GM20431 (cell line): Measurements from ENCODE around the gene RASIP1.

ENCODE experiments used
- in situ Hi-C: fragments of 300-500 bp; cut with MseI, MboI; formaldehyde crosslinking; loops from one replicate; pipeline ENCODE4 v1.15.0; 2020; ENCODE audit warnings: low sequenced_read_pairs; ENCODE audit not compliant: unreplicated experiment

The RASIP1 gene

DNA sequence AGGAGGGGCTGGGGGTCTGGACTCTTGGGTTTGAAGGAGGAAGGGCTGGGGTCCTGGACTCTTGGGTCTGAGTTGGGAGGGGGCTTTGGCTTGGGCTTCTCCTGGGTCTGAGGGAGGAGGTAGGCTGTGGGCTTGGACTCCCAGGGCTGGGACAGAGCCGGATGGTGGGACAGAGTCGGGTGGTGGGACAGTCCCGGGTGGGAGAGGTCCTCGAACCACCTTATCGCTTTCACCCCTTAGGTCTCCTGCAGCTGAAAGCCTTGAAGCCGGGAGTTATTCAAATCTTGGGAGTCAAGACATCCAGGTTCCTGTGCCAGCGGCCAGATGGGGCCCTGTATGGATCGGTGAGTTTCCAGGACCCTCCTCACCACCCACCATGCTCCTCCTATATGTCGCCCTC lies 16.3 kb upstream of the RASIP1 start:
- in situ Hi-C loops = no loop called here

GRCh38 chr19:48756212-48756611 lies 15.8 kb upstream of the RASIP1 start:
- in situ Hi-C loops = no loop called here

DNA sequence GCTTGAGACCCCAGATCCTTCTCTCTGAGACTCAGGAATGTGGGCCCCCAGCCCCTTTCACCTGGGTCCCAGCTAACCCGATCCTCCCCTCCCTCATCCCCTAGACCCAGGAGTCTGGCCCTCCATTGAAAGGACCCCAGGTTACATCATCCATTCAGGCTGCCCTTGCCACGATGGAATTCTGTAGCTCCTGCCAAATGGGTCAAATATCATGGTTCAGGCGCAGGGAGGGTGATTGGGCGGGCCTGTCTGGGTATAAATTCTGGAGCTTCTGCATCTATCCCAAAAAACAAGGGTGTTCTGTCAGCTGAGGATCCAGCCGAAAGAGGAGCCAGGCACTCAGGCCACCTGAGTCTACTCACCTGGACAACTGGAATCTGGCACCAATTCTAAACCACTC lies 15.4 kb upstream of the RASIP1 start:
- in situ Hi-C loops = no loop called here

DNA sequence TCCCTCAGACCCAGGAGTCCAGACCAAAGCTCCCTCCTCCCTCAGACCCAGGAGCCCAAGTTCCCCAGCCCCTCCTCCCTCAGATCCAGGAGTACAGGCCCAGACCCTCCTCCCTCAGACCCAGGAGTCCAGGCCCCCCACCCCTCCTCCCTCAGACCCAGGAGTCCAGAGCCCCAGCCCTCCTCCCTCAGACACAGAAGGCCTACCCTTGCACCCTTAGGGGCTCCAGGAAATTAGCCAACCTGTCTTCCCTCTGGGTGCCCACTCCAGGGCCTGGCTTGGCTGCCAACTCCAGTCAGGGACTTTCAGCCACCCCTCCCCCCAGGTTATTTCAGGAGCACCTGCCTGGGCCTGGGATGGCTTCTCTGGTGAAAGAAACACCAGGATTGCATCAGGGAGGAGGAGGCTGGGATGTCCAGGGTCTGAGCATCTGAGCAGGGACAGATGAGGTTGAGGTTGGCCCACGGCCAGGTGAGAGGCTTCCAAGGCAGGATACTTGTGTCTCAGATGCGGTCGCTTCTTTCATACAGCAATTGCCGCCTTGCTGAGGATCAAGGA lies 14.8 kb upstream of the RASIP1 start, which contains the start of gene FGF21:
FGF21 (plus strand) TSS at position 441 of the 558 bp plus-strand sequence. CDS start 713 bp downstream, outside the sequence.
- in situ Hi-C loops = no loop called here

DNA sequence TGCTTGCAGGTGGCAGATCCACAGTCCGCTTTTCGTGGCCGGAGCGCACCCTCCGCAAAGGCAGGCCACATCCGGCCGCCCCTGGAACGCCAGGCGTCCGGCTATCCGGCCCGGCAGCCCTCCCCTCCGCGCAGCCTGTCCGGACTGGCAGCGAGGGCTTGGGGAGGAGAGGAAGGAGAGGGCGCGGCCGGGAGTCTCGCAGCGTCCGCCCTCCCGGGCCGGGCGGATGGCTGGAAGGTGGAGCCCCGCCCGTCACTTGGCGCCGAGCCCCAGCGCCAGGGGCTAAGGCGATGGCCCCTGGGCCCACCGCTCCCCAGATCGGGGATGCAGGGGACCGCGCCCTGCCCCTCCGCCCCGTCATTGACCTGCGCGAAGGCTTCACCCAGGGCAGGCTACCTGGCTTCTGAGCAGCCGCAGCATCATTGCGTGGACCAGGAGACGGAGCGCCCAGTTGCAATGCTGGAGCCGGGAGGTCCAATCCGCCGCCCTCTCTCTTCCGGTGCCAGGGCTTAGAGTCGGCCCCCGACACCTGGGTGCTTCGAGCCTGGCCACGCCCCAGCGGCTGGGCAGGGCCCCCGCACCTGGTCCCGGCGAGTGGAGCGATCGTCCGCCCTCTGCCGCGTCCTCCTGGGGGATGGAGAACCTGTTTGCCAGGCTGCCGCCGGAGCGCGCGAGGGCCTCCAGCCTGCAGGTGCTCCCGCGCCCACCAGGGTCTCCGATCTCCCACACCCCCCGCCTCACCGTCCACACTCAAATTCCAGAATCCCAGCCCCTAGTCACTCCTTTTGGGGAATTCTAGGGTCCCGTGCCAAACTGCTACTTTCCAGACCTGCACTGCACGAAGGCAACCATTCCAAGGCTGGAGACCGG lies 12.3 kb upstream of the RASIP1 start, which contains the start of gene FUT1:
FUT1 (minus strand) TSS at position 146 of the 870 bp plus-strand sequence. CDS start 1,360 bp downstream, outside the sequence.
- in situ Hi-C loops = no loop called here

GRCh38 chr19:48751845-48752495 lies 11.6 kb upstream of the RASIP1 start:
- in situ Hi-C loops = no loop called here

DNA sequence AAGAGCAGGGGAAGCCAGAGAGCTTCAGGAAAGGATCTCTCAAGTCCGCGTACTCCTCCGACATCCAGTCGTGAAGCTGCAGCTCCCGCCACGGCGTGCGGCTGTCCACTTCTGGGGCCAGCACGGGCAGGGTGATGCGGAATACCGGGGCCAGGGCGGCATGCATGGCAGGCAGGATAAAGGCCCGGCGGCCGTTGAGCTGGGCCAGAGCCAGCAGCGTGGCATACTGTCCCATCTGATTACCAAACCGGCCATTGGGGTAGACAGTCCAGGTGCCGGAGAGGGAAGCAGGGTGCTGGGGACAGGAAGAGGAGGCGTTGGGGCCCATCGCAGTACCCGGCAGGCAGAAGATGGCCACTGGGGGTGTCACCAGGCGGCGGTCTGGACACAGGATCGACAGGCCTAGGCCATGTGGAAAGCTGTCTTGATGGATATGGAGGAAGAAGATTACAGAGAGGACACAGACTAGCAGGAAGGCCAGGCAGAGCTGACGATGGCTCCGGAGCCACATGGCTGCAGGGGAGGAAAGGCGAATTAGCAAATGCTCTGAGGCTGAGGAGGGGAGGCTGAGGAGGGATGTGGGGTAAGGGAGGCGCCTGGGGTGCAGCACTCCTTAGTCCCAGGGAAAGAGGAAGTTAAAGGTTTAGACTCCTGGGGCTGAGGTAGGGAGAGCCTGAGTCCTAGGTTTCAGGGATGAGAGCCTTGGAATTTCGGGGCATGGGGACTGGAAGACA lies 10.5 kb upstream of the RASIP1 start:
- in situ Hi-C loops = no loop called here

GRCh38 chr19:48750351-48750750 lies 9.9 kb upstream of the RASIP1 start:
- in situ Hi-C loops = no loop called here

- in situ Hi-C loops = no loop called here
These were observed 9.3 kb upstream of the RASIP1 start for GRCh38 chr19:48749571-48750198.

GRCh38 chr19:48746738-48747575 lies 6.5 kb upstream of the RASIP1 start, which contains the start of gene IZUMO1:
Gene IZUMO1, minus strand, starts transcription at chr19:48746909. Its CDS starts 1,050 bp downstream, at chr19:48745859.
- in situ Hi-C loops = no loop called here

DNA sequence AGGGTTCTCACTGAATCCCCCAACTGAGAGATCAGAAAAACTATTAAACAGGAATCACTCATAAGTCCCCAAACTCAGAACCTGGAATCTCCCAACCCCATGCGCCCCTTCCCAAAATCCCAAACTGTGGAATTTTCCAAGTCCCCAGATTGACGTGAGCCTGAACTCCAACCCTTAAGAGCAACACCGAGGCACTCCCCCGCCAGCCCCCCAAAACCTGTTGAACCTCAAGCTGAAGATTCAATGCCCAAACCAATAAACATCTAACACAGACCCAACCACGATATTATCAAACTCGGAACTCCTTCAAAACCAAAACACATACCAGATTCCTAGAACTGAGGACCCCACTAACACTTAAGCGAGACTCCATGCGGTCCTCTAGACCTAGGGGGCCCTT lies 5.7 kb upstream of the RASIP1 start:
- in situ Hi-C loops = no loop called here

DNA sequence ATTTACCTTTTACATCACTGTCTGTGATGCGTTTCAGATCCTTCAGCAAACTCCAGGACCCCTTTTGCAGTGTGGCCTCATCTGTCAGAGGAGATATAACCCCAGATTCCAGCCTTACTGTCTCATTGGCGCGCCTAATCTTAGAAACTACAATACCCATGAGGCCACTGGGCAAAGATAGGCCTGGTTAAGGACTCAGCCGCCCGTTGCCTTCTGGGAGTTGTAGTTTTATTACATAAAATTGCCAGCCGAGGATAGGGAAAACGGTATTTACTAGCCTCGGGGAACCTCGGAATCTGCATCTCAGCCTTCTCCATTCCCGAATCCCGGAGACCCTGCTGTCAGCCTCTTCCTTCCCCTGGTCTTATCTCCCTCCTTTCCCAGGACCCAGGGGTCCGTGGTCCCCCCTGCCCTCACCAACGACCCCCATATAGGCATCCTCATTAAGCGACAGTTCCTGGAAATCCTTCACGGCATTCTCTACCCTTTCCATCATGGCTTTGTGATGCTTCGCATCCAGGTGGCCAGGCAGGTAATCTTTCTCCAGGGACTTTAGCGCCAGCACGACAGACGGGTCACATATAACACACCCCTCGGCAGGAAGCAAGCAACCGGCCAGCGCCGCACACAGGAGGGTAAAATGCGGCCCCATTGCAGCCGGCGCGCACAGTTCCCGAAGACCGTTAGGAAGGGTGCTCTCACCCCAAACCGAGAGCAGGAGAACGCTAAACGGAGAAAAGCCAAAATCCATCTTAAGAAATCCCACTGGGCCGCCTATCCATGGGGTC lies 5.0 kb upstream of the RASIP1 start:
- in situ Hi-C loops = no loop called here

DNA sequence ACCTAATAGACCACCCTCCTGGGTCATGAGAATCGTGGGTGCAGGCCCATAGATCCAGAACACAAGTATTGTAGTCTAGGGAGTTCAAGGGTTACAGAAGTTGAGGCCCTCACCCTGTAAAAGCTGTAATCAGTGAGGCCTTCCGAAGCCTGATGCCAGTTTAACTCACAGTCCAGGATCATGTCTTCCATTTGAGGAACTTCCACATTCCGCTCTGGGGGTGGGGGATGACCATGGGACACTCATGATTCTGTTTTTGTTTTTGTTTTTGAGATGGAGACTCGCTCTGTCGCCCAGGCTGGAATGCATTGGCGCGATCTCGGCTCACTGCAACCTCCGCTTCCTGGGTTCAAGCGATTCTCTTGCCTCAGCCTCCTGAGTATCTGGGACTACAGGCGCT lies 1.7 kb upstream of the RASIP1 start:
- in situ Hi-C loops = no loop called here

DNA sequence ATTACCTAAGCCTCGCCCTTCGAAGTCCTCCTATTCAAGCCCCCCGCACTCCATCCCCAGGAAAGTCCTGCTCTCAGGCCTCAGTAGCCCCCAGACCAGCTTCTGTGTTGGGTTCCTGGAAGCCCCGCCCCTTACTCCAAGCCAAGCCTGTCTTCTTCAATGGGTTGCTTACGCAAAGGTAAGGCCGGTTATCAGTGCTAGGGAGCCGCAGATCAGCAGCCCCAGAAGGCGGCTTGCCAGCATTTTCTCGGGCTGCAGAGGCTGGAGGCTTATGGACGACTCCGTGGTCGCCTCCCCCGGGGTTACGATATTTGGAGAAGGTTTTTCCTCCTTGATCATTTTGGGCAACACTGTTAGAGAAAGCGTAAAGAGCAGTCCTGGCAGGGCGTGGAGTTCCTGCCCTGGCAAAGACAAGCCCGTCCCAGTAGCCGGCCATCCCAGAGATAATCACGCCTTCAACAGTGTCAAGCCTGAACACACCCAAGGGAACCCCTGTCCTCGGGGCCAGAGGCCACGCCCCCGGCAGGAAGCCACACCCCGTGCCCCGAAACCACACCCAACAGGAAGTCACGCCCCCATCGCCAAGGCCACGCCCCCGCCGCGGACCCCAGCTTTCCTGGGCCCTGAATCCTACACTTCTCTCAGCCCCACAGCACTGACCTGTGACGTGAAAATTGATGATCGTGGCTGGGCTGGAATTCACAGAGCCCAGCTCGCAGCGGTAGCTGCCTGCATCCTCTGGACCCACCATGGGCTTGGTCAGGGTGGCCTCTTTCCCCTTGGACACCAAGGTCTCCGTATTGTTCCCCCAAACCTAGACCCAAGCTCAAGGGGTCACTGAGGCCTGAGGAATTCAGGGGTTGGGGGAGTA lies 954 bp upstream of the RASIP1 start:
- in situ Hi-C loops = no loop called here

- in situ Hi-C loops = no loop called here
These were observed 826 bp downstream of the RASIP1 start for GRCh38 chr19:48739404-48740163.

GRCh38 chr19:48738557-48739403 lies 1.6 kb downstream of the RASIP1 start:
- in situ Hi-C loops = no loop called here
